ENCODE measurements around the gene DOP1A. TPM values are rescaled to one million over a fixed set of nuclear protein-coding genes. Genes with fewer than 3 reads are reported as not detected.

The DOP1A gene
- total and polyA plus RNA-seq, 2 of the 13 experiments (the other 11 are each of a cell fraction or from before 2014, with no cell fraction given), result 5.2 to 16.7 TPM

DNA sequence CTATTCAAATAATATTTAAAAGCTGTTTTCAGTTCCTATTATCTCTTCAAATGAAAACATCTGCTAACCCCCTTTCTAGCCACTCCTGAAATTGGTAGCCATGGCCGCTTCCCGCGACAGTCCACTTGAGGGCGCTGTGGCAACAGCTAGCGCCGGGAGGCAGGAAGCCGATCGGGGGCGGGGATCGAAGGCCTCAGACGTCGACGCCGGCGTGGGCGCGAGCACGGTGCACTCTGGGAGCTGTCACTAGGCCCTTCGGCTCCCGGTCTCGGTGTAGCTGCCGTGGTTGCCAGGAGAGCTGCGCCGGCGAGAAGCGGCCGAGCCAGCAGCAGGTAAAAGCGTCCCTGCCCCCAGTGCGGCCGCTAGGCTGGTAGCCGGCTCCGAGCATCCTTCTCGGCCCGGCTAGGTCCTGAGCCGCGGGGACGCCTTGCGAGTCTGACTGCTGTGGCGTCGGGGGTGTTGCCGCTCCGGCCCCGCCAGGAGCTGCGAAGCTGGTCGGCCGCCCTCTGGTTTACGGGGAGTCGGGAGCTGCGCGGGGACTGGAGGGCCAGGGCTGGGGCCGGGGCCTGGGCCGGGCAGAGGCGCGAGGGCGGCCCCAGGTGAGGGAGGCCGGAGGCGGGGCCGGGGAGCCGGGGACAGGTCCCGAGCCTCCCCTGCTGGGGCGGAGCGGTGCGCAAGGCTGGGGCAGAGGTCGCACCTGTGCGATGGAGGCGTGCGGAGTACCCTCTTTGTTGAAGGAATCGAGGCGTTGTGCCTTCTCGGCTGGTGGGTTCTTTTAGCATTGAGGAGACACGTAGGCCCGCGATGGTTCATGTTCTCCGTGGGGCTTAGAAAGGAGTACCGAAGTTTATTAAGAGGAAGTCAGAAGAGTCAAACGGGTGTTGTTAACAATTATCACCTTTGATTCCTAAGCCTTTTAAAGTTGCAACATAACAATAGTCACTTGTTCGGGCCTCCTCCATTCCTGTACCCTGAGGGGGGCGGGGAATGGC, at the start of gene DOP1A (continued):
- TF ChIP-seq, protein P1, sequence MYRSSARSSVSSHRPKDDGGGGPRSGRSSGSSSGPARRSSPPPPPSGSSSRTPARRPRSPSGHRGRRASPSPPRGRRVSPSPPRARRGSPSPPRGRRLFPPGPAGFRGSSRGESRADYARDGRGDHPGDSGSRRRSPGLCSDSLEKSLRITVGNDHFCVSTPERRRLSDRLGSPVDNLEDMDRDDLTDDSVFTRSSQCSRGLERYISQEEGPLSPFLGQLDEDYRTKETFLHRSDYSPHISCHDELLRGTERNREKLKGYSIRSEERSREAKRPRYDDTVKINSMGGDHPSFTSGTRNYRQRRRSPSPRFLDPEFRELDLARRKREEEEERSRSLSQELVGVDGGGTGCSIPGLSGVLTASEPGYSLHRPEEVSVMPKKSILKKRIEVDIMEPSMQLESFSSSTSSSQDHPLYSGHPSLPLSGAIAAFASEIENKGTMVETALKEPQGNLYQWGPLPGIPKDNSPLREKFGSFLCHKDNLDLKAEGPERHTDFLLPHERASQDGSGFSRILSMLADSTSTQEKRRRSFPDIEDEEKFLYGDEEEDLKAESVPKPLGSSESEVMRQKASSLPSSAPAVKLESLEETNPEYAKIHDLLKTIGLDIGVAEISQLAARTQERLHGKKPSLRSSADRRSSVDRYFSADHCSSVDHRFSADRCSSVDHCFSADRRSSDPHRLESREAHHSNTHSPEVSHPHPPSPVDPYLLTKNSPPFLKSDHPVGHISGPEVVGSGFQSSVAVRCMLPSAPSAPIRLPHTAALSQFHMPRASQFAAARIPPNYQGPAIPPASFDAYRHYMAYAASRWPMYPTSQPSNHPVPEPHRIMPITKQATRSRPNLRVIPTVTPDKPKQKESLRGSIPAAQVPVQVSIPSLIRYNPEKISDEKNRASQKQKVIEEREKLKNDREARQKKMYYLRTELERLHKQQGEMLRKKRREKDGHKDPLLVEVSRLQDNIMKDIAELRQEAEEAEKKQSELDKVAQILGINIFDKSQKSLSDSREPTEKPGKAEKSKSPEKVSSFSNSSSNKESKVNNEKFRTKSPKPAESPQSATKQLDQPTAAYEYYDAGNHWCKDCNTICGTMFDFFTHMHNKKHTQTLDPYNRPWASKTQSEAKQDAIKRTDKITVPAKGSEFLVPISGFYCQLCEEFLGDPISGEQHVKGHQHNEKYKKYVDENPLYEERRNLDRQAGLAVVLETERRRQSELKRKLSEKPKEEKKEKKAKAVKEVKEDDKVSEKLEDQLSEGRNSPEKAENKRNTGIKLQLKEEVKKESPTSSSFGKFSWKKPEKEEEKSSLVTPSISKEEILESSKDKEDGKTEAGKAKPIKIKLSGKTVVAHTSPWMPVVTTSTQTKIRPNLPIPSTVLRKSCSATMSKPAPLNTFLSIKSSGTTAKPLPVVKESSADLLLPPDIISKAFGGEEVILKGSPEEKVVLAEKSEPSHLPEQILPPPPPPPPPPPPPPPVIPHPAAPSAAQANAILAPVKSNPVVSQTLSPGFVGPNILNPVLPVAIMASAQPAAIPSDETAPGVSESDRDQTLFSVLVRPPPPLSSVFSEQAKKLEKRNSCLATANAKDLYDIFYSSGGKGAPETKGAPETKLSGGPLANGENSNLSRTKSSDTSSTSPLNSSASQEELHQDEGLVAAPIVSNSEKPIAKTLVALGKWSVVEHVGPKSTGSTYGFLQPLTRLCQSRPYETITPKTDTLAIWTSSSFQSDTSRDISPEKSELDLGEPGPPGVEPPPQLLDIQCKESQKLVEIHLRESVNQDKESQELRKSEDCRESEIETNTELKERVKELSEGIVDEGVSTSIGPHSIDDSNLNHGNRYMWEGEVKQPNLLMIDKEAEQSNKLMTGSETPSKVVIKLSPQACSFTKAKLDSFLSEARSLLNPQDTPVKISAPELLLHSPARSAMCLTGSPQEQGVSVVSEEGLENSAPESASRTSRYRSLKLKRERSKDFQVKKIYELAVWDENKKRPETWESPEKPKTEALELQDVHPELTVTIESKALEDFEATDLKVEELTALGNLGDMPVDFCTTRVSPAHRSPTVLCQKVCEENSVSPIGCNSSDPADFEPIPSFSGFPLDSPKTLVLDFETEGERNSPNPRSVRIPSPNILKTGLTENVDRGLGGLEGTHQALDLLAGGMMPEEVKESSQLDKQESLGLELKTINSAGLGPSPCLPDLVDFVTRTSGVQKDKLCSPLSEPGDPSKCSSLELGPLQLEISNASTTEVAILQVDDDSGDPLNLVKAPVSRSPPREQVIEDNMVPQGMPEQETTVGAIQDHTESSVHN (CRISPR knock-in tag; IDR thresholded peaks at IDR 0.05), result no peak
- TF ChIP-seq ZNF441 (CRISPR knock-in tag; IDR thresholded peaks at IDR 0.05; ENCODE audit: borderline replicate concordance) (0 out of 2 replicates have a peak, but pooled peaks have one; percentile 41), DR1 (CRISPR knock-in tag; IDR thresholded peaks at IDR 0.05) (no peak), PAWR (CRISPR knock-in tag; IDR thresholded peaks at IDR 0.05; ENCODE audit: borderline replicate concordance) (no peak), NFKB2 (CRISPR knock-in tag; IDR thresholded peaks at IDR 0.05; ENCODE audit: borderline replicate concordance) (peak; percentile 91; the same call in 1 of the 2 replicates), ZNF841 (CRISPR knock-in tag; IDR thresholded peaks at IDR 0.05; ENCODE audit: borderline replicate concordance) (no peak), SMAD9 (CRISPR knock-in tag; IDR thresholded peaks at IDR 0.05) (no peak), ZBTB20 (CRISPR knock-in tag; IDR thresholded peaks at IDR 0.05; ENCODE audit: borderline replicate concordance, low read depth) (no peak; the same call in 1 of the 2 replicates), PITX1 (CRISPR knock-in tag; IDR thresholded peaks at IDR 0.05) (peak; percentile 63; the same call in 1 of the 2 replicates), HOXA9 (CRISPR knock-in tag; IDR thresholded peaks at IDR 0.05; ENCODE audit: borderline replicate concordance) (no peak), SP5 (CRISPR knock-in tag; IDR thresholded peaks at IDR 0.05; ENCODE audit: borderline replicate concordance, low read depth) (peak; percentile 65), NCOA5 (CRISPR knock-in tag; IDR thresholded peaks at IDR 0.05) (no peak), ZNF83 (CRISPR knock-in tag; IDR thresholded peaks at IDR 0.05; ENCODE audit: borderline replicate concordance) (0 out of 2 replicates have a peak, but pooled peaks have one; percentile 15), SP2 (CRISPR knock-in tag; IDR thresholded peaks at IDR 0.05) (peak; percentile 21; the same call in 1 of the 2 replicates), ZNF20 (CRISPR knock-in tag; IDR thresholded peaks at IDR 0.05) (no peak), ZNF124 (CRISPR knock-in tag; IDR thresholded peaks at IDR 0.05) (0 out of 2 replicates have a peak, but pooled peaks have one; percentile 38), ZNF550 (CRISPR knock-in tag; IDR thresholded peaks at IDR 0.05; ENCODE audit: borderline replicate concordance) (no peak), FLYWCH1 (CRISPR knock-in tag; IDR thresholded peaks at IDR 0.05) (0 out of 2 replicates have a peak, but pooled peaks have one; percentile 20)
- TF ChIP-seq, protein P2, sequence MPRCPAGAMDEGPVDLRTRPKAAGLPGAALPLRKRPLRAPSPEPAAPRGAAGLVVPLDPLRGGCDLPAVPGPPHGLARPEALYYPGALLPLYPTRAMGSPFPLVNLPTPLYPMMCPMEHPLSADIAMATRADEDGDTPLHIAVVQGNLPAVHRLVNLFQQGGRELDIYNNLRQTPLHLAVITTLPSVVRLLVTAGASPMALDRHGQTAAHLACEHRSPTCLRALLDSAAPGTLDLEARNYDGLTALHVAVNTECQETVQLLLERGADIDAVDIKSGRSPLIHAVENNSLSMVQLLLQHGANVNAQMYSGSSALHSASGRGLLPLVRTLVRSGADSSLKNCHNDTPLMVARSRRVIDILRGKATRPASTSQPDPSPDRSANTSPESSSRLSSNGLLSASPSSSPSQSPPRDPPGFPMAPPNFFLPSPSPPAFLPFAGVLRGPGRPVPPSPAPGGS (CRISPR knock-in tag; IDR thresholded peaks at IDR 0.05), result peak; percentile 66; the same call in 1 of the 2 replicates
